ENCODE data around the gene INHA. TPM values are rescaled to one million over a fixed set of nuclear protein-coding genes. Genes with fewer than 3 reads are reported as not detected.

Gene INHA
- total and polyA plus RNA-seq, 7 donors: 0.31 to 0.46 (median 0.34) TPM; not detected in 3

DNA sequence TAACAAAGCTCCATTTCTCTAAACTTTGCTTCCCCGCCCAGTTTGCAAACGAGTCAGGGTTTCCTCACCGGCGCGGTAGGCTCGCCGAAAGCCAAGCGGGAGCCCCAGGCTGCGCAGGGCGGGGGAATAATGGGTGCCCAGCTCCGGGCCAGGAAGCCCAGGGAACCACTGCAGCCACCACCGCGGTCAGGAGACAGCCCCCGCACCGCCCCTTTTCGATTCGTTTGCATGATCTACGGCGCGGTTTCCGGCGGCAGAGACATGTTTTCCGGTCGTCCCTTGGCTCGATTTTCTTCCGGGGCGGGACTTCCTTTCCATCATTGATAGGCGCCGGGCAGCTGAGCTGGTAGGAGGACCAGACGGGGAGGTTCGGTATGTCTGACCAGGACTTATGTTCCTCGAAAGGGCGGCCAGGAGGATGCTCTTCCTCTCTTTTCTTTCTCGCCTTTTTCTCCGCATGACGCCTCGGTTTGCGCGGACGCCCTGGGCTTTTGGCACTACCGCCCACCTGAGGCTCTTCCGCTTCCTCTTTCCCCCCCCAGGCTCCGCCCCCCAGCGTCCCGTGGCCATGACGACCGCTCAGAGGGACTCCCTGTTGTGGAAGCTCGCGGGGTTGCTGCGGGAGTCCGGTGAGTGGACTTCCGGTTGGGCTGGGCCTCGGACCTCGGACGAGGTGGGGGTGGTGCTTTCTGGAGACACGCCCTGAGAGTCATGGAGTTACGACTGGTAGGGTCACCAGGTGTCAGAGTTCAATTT is 25.6 kb downstream of the INHA start, which contains the start of gene STK11IP:
STK11IP (plus strand) TSS at position 306 of the 756 bp plus-strand sequence; CDS start at position 569, 263 bp downstream.
- TF ChIP-seq, protein P1, sequence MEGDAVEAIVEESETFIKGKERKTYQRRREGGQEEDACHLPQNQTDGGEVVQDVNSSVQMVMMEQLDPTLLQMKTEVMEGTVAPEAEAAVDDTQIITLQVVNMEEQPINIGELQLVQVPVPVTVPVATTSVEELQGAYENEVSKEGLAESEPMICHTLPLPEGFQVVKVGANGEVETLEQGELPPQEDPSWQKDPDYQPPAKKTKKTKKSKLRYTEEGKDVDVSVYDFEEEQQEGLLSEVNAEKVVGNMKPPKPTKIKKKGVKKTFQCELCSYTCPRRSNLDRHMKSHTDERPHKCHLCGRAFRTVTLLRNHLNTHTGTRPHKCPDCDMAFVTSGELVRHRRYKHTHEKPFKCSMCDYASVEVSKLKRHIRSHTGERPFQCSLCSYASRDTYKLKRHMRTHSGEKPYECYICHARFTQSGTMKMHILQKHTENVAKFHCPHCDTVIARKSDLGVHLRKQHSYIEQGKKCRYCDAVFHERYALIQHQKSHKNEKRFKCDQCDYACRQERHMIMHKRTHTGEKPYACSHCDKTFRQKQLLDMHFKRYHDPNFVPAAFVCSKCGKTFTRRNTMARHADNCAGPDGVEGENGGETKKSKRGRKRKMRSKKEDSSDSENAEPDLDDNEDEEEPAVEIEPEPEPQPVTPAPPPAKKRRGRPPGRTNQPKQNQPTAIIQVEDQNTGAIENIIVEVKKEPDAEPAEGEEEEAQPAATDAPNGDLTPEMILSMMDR (IDR thresholded peaks at IDR 0.05): no peak
- TF ChIP-seq POLR2A (IDR thresholded peaks at IDR 0.05) (peak; percentile 82), POLR2AphosphoS5 (IDR thresholded peaks at IDR 0.05) (peak; percentile 60 to 87 (median 82)), EP300 (IDR thresholded peaks at IDR 0.05) (peak in 2 of 4 donors; percentile 26 to 28)
- H3K4me3 ChIP-seq: peak within 1 kb of the TSS; percentile 66 to 76 (median 72)
- H3K9me3 ChIP-seq: no peaks in the 10 kb centered on the region
- H3K27me3 ChIP-seq: no peaks in the 10 kb centered on the region
- DNase-seq: peak; percentile 99
- H3K36me3 ChIP-seq: peaks cover 0 to 20% (median 12%) of the 10 kb centered on the region in 4 donors
- H3K27ac ChIP-seq: peak within 1 kb of the TSS; percentile 80 to 94 (median 92)
- WGBS, 2 donors: 0 to 1% methylated on average over 57 of the region's 57 CpGs
- intact Hi-C loops (cut with DNase I): loop anchor here (1.0 to 2.0 kb wide), 5 partner anchors 26 to 99 kb away; partner anchors contain the start of genes GMPPA, OBSL1 and TMEM198
- peaks cover 0 to 20% (median 11%) of the 10 kb centered on the region in 4 donors for H3K4me1 ChIP-seq

DNA sequence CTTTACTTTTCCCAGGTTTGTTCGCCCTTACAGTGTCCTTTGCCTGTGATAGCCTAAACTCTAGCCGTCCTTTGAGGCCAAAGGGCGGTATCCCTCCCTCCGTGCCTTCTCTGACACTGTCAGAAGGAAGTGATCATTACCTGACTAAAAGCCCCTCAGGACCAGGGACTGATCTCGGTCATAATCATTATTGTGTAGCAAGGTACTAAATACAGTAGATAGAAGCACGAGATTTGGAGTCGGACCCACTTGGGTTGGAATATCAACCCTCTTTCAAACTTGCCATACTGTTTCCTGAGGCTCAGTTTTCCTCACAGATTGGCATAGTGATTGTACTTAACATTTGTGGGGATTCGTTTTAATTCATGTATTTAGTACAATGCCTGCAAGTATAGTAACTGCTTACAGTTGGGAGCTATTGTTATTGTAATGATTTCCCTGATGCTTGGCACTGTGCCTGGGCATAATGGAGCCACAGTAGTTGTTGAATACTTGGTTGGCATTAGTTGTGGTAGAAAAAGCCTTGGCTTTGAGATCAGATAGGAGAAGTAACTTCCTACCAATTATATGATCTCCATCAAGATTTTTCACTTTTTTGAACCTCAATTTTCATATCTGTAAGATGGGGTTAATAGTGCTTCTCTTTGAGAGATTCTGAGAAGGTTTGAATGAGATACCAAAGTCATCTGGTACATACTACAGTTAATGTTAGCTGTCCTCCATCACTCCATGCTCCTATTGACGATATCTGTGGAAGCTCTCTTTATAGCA is 26.4 kb downstream of the INHA start:
- TF ChIP-seq EP300 (IDR thresholded peaks at IDR 0.05): no peak
- no peak for TF ChIP-seq POLR2AphosphoS5 (IDR thresholded peaks at IDR 0.05)
- TF ChIP-seq, protein P1 (IDR thresholded peaks at IDR 0.05): no peak
- no peak for TF ChIP-seq POLR2A (IDR thresholded peaks at IDR 0.05)

DNA sequence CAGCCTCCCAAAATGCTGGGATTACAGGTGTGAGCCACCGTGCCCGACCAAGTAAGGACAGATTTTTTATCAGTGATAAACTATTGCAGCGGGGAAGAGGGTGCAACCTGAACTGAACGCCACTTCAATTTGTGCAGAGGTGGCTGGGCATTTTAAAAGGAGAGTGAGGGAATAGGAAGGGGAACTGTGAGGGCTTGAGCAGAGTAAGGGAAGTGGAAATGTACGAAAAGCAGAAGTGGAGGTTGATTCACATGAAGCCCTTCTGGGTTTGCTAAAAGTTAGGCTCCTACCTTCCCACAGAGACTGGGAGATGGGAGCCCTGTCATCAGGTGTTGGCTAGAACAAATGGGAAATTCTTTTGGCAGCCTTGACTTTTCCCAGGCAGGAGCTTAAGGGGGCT is 31.7 kb downstream of the INHA start:
- WGBS, 2 donors: 66 to 90% methylated on average over 5 of the region's 5 CpGs
- TF ChIP-seq, protein P1 (IDR thresholded peaks at IDR 0.05): no peak
- TF ChIP-seq POLR2AphosphoS5 (IDR thresholded peaks at IDR 0.05) (no peak), EP300 (IDR thresholded peaks at IDR 0.05) (no peak)
- H3K27ac ChIP-seq: no peak overlapping the region
- DNase-seq: no peak
- H3K4me1 ChIP-seq: peaks cover 0 to 4% (median under 1%) of the 10 kb centered on the region in 4 donors
- H3K9me3 ChIP-seq: no peaks in the 10 kb centered on the region
- H3K36me3 ChIP-seq: peaks cover 0 to 80% (median 50%) of the 10 kb centered on the region in 4 donors
- intact Hi-C loops (cut with DNase I): no loop called here
- no peak overlapping the region for H3K4me3 ChIP-seq
- no peaks in the 10 kb centered on the region for H3K27me3 ChIP-seq

More for the DNA sequence above, 26.4 kb downstream of the INHA start:
- intact Hi-C loops (cut with DNase I): loop anchor here (2.0 kb wide), 2 partner anchors 54 to 100 kb away; partner anchors contain the start of genes GMPPA and TMEM198
- H3K36me3 ChIP-seq: peaks cover 0 to 27% (median 15%) of the 10 kb centered on the region in 4 donors
- no peaks in the 10 kb centered on the region for H3K9me3 ChIP-seq
- DNase-seq: no peak
- peaks cover 0 to 20% (median 11%) of the 10 kb centered on the region in 4 donors for H3K4me1 ChIP-seq
- peak overlapping the region; percentile 66 to 76 (median 72) for H3K4me3 ChIP-seq
- no peaks in the 10 kb centered on the region for H3K27me3 ChIP-seq
- peak overlapping the region; percentile 80 to 94 (median 92) for H3K27ac ChIP-seq
- WGBS, 2 donors: 26 to 36% methylated on average over 9 of the region's 9 CpGs

DNA sequence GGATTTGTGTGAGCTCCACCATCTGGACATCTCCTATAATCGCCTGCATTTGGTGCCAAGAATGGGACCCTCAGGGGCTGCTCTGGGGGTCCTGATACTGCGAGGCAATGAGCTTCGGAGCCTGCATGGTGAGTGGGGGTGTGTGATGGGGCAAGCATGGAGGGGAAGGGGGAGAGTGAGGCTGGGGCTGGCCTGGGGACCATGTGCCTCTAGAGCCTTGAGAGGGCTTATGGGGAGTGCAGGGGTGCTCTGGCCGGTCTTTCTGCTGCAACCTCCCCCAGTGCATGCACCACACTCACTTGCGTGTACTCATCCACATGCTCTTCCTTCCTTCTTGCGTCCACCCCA is 33.5 kb downstream of the INHA start:
- Histone ChIP-seq H3K27ac (no peak overlapping the region), H3K4me3 (no peak overlapping the region), H3K4me1 (no peaks in the 10 kb centered on the region), H3K36me3 (peaks cover 0 to 95% (median 56%) of the 10 kb centered on the region in 4 donors), H3K27me3 (no peaks in the 10 kb centered on the region), H3K9me3 (no peaks in the 10 kb centered on the region)
- 91 to 97% methylated on average over 6 of the region's 6 CpGs for WGBS, 2 donors
- no peak for DNase-seq
- intact Hi-C loops (cut with DNase I): no loop called here
- TF ChIP-seq POLR2AphosphoS5 (IDR thresholded peaks at IDR 0.05): no peak
- no peak for TF ChIP-seq POLR2A (IDR thresholded peaks at IDR 0.05)
- no peak for TF ChIP-seq EP300 (IDR thresholded peaks at IDR 0.05)
- TF ChIP-seq, protein P1 (IDR thresholded peaks at IDR 0.05): no peak
